8988T (cell line): Measurements from ENCODE around the gene GATA5.

Experiments
- DNase-seq: peaks from one replicate; pipeline ENCODE4 v3.0.0; 2011

Gene GATA5

GRCh38 chr20:62470001-62470400 lies 5.8 kb downstream of the GATA5 start:
- no peak for DNase-seq

- DNase-seq, result no peak
Measured at GRCh38 chr20:62469352-62469751, 6.4 kb downstream of the GATA5 start.

- DNase-seq, result no peak
Measured at GRCh38 chr20:62466806-62467537, 8.8 kb downstream of the GATA5 start.

- DNase-seq, result no peak
Measured at GRCh38 chr20:62466072-62466760, 9.6 kb downstream of the GATA5 start.

GRCh38 chr20:62464990-62465389 lies 10.8 kb downstream of the GATA5 start:
- no peak for DNase-seq

GRCh38 chr20:62464425-62464770 lies 11.4 kb downstream of the GATA5 start:
- no peak for DNase-seq

- no peak for DNase-seq
Measured at GRCh38 chr20:62463651-62464424, 12.0 kb downstream of the GATA5 start.

GRCh38 chr20:62462976-62463592 lies 12.7 kb downstream of the GATA5 start:
- DNase-seq, result no peak

GRCh38 chr20:62461834-62462233 lies 14.0 kb downstream of the GATA5 start:
- no peak for DNase-seq

GRCh38 chr20:62461157-62461556 lies 14.6 kb downstream of the GATA5 start:
- no peak for DNase-seq

GRCh38 chr20:62460678-62461077 lies 15.1 kb downstream of the GATA5 start:
- no peak for DNase-seq

- DNase-seq, result no peak
Measured at GRCh38 chr20:62459488-62459887, 16.3 kb downstream of the GATA5 start.

- DNase-seq, result no peak
Measured at GRCh38 chr20:62458275-62459251, 17.2 kb downstream of the GATA5 start.

- no peak for DNase-seq
Measured at GRCh38 chr20:62457831-62458230, 18.0 kb downstream of the GATA5 start.

- no peak for DNase-seq
Measured at GRCh38 chr20:62457098-62457497, 18.7 kb downstream of the GATA5 start.

GRCh38 chr20:62455929-62456328 lies 19.9 kb downstream of the GATA5 start:
- DNase-seq, result no peak

- peak; percentile 37 for DNase-seq
Measured at GRCh38 chr20:62454904-62455636, 20.7 kb downstream of the GATA5 start.

GRCh38 chr20:62453186-62453808 lies 22.5 kb downstream of the GATA5 start:
- DNase-seq, result peak; percentile 33

GRCh38 chr20:62452475-62453095 lies 23.2 kb downstream of the GATA5 start:
- DNase-seq, result no peak

- DNase-seq, result no peak
Measured at GRCh38 chr20:62451970-62452369, 23.8 kb downstream of the GATA5 start.
